Neural progenitor cell (in vitro differentiated cells): ENCODE results near the gene ARF6. TPM values are rescaled to one million over a fixed set of nuclear protein-coding genes. Genes with fewer than 3 reads are reported as not detected.

ENCODE experiments used
- DNase-seq: peaks from one replicate; pipeline ENCODE4 v3.0.0-alpha.2; 2016; ENCODE audit warnings: low spot score
- H2AFZ ChIP-seq: fragments of 200-600 bp; sonication (generic); replicated peaks from 2 replicates; pipeline ENCODE4 v1.6.1; 2016; ENCODE audit warnings: antibody characterized with exemption
- H3F3A ChIP-seq: fragments of 200-600 bp; sonication (generic); 2 replicates; pipeline ENCODE4 v1.6.1; 2016; ENCODE audit warnings: antibody characterized with exemption, low read depth
- H3K27ac ChIP-seq: fragments of 200-600 bp; sonication (generic); 2 replicates; pipeline ENCODE4 v1.5.1; 2016; ENCODE audit warnings: mild to moderate bottlenecking
- H3K27me3 ChIP-seq: fragments of 200-600 bp; sonication (generic); 2 replicates; pipeline ENCODE4 v1.6.1; 2016; ENCODE audit warnings: mild to moderate bottlenecking, moderate library complexity
- H3K36me3 ChIP-seq: fragments of 200-600 bp; sonication (generic); 2 replicates; pipeline ENCODE4 v1.5.1; 2016
- H3K4me1 ChIP-seq: fragments of 200-600 bp; sonication (generic); 2 replicates; pipeline ENCODE4 v1.6.1; 2016; ENCODE audit warnings: mixed run types
- H3K4me2 ChIP-seq: fragments of 200-600 bp; sonication (generic); 2 replicates; pipeline ENCODE4 v1.6.1; 2016
- H3K4me3 ChIP-seq: fragments of 200-600 bp; sonication (generic); 2 replicates; pipeline ENCODE4 v1.5.1; 2016
- H3K79me2 ChIP-seq: fragments of 200-600 bp; sonication (generic); 2 replicates; pipeline ENCODE4 v1.6.1; 2016; ENCODE audit warnings: low read depth
- H3K9ac ChIP-seq: fragments of 200-600 bp; sonication (generic); 2 replicates; pipeline ENCODE4 v1.6.1; 2016
- H3K9me3 ChIP-seq: fragments of 200-600 bp; sonication (generic); 2 replicates; pipeline ENCODE4 v1.5.1; 2016; ENCODE audit warnings: low read depth
- H4K20me1 ChIP-seq: fragments of 200-600 bp; sonication (generic); 2 replicates; pipeline ENCODE4 v1.6.1; 2016; ENCODE audit warnings: low read depth
- H3K27ac Mint-ChIP-seq: 3 replicates; pipeline ENCODE4 v1.8.0; 2021; ENCODE audit warnings: mixed read lengths
- H3K27me3 Mint-ChIP-seq: 2 replicates; pipeline ENCODE4 v1.8.0; 2022; ENCODE audit warnings: low read depth, mild to moderate bottlenecking, inconsistent platforms, moderate library complexity, mixed read lengths; ENCODE audit not compliant: insufficient read depth
- H3K36me3 Mint-ChIP-seq: 3 replicates; pipeline ENCODE4 v1.8.0; 2021; ENCODE audit warnings: mixed read lengths
- H3K4me1 Mint-ChIP-seq: 3 replicates; pipeline ENCODE4 v1.8.0; 2021; ENCODE audit warnings: mixed read lengths
- H3K4me3 Mint-ChIP-seq: 3 replicates; pipeline ENCODE4 v1.8.0; 2021; ENCODE audit warnings: mild to moderate bottlenecking, moderate library complexity, mixed read lengths
- H3K9me3 Mint-ChIP-seq: 3 replicates; pipeline ENCODE4 v1.8.0; 2020; ENCODE audit warnings: mixed read lengths
- EZH2 ChIP-seq: fragments of 200-600 bp; sonication (generic); IDR thresholded peaks from 2 replicates; pipeline ENCODE4 v1.6.1; 2017; ENCODE audit warnings: antibody characterized with exemption, mild to moderate bottlenecking, moderate library complexity
- EZH2phosphoT487 ChIP-seq: fragments of 200-600 bp; sonication (generic); IDR thresholded peaks from 2 replicates; pipeline ENCODE4 v1.6.1; 2017; ENCODE audit warnings: antibody characterized with exemption
- total RNA-seq: library from RNA; depleted of rRNA; stranded (reverse); fragments of >200 nt; gene quantifications from 2 replicates; pipeline ENCODE4 v1.2.3, GENCODE V29; 2015; ENCODE audit warnings: low replicate concordance
- TF ChIP-seq, protein P1 (sequence below): fragments of 200-600 bp; sonication (generic); IDR thresholded peaks from 2 replicates; pipeline ENCODE4 v1.5.1; 2017; ENCODE audit warnings: antibody characterized with exemption, mild to moderate bottlenecking

ARF6 gene
- total RNA-seq, 1 donor from 2014 or later = 48.7 TPM

DNA sequence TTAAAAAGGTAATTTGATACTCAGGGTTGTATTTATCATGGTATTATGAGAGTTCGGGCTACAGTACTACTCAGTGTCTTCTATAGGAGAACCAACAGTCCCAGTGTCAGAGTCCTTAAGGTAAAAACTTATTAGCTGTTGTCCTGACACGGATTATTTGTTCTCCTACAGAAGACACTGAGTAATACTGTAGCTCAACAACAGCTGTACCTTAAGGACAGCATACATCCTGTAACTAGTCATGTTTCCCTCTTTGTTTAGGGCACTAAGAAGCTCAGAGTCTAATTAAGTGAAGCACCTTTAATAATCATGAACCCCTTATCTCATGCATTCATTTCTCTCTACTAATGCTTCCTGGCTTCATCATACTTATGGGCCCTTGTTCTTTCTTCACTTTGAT lies 33.9 kb downstream of the ARF6 start:
- Mint-ChIP-seq H3K27ac (no peak overlapping the region), H3K4me1 (peaks cover 7% of the 10 kb centered on the region), H3K27me3 (peaks cover 5% of the 10 kb centered on the region), H3K36me3 (no peaks in the 10 kb centered on the region), H3K9me3 (no peaks in the 10 kb centered on the region), H3K4me3 (no peak overlapping the region)
- H3K4me3 ChIP-seq = no peak overlapping the region
- H4K20me1 ChIP-seq = no peaks in the 10 kb centered on the region
- H3K27me3 ChIP-seq = no peaks in the 10 kb centered on the region
- no peak overlapping the region for H3K4me2 ChIP-seq
- no peak overlapping the region for H3K27ac ChIP-seq
- no peaks in the 10 kb centered on the region for H3K9me3 ChIP-seq
- TF ChIP-seq EZH2 (no peak), EZH2phosphoT487 (no peak)
- TF ChIP-seq, protein P1, sequence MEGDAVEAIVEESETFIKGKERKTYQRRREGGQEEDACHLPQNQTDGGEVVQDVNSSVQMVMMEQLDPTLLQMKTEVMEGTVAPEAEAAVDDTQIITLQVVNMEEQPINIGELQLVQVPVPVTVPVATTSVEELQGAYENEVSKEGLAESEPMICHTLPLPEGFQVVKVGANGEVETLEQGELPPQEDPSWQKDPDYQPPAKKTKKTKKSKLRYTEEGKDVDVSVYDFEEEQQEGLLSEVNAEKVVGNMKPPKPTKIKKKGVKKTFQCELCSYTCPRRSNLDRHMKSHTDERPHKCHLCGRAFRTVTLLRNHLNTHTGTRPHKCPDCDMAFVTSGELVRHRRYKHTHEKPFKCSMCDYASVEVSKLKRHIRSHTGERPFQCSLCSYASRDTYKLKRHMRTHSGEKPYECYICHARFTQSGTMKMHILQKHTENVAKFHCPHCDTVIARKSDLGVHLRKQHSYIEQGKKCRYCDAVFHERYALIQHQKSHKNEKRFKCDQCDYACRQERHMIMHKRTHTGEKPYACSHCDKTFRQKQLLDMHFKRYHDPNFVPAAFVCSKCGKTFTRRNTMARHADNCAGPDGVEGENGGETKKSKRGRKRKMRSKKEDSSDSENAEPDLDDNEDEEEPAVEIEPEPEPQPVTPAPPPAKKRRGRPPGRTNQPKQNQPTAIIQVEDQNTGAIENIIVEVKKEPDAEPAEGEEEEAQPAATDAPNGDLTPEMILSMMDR = no peak
- H3K9ac ChIP-seq = no peak overlapping the region
- H3K79me2 ChIP-seq = no peaks in the 10 kb centered on the region
- DNase-seq = no peak
- H3F3A ChIP-seq = no peaks in the 10 kb centered on the region
- H3K4me1 ChIP-seq = no peaks in the 10 kb centered on the region
- no peaks in the 10 kb centered on the region for H3K36me3 ChIP-seq
- no peak overlapping the region for H2AFZ ChIP-seq

DNA sequence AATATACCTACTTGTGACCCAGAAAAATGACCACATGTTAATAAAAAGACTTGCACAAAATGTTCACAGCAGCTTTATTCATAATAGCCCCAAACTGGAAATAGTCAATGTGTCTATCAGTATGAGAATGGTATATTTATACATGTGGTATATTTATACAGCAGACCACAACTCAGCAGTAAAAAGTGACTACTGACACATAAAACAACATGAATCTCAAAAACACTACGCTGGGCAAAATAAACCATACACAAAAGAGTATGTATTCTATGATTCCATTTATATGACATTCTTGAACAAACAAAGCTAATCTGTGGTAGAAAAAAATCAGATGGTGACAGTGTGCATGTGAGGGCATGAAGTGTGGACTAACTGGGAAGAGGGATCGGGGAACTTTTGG lies 35.1 kb downstream of the ARF6 start:
- H3K4me1 Mint-ChIP-seq = peaks cover 7% of the 10 kb centered on the region
- Histone ChIP-seq H4K20me1 (no peaks in the 10 kb centered on the region), H3K36me3 (no peaks in the 10 kb centered on the region), H3K79me2 (no peaks in the 10 kb centered on the region), H3F3A (no peaks in the 10 kb centered on the region), H3K4me3 (no peak overlapping the region), H3K9me3 (no peaks in the 10 kb centered on the region), H3K9ac (no peak overlapping the region), H3K4me1 (no peaks in the 10 kb centered on the region), H2AFZ (no peak overlapping the region), H3K27ac (no peak overlapping the region), H3K4me2 (no peak overlapping the region), H3K27me3 (no peaks in the 10 kb centered on the region)
- no peak overlapping the region for H3K27ac Mint-ChIP-seq
- no peaks in the 10 kb centered on the region for H3K36me3 Mint-ChIP-seq
- peaks cover 5% of the 10 kb centered on the region for H3K27me3 Mint-ChIP-seq
- TF ChIP-seq, protein P1 = no peak
- TF ChIP-seq EZH2phosphoT487 = no peak
- TF ChIP-seq EZH2 = no peak
- no peak for DNase-seq
- H3K9me3 Mint-ChIP-seq = no peaks in the 10 kb centered on the region
- H3K4me3 Mint-ChIP-seq = no peak overlapping the region

DNA sequence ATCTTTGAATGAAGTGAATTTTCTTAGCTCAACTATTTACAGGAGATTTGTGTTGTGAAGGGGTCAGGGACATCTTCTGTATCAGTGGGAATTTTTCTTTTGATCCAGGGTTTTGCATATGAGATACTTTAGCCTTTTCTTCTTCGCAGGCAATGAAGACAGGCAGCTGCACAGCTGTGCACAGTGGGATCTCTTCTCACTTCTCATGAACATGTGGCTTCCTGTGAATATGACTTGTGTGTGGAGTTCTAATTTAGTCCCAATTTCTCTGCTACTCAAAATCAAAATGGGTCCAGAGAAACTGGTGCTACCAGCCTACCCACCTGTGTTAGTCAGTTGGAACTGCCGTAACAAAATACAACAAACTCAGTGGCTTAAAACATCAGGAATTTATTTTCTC lies 37.8 kb downstream of the ARF6 start:
- no peaks in the 10 kb centered on the region for H3F3A ChIP-seq
- H3K4me3 ChIP-seq = no peak overlapping the region
- H2AFZ ChIP-seq = no peak overlapping the region
- H3K27me3 ChIP-seq = no peaks in the 10 kb centered on the region
- no peak for TF ChIP-seq EZH2
- TF ChIP-seq, protein P1 = no peak
- no peak for TF ChIP-seq EZH2phosphoT487
- no peaks in the 10 kb centered on the region for H3K9me3 Mint-ChIP-seq
- H3K27me3 Mint-ChIP-seq = peaks cover 5% of the 10 kb centered on the region
- H3K4me3 Mint-ChIP-seq = peak overlapping the region; percentile 18
- no peak overlapping the region for H3K4me2 ChIP-seq
- H3K36me3 Mint-ChIP-seq = no peaks in the 10 kb centered on the region
- H3K4me1 ChIP-seq = no peaks in the 10 kb centered on the region
- no peaks in the 10 kb centered on the region for H3K9me3 ChIP-seq
- no peak overlapping the region for H3K9ac ChIP-seq
- no peaks in the 10 kb centered on the region for H4K20me1 ChIP-seq
- H3K27ac ChIP-seq = no peak overlapping the region
- DNase-seq = no peak
- H3K27ac Mint-ChIP-seq = peak overlapping the region; percentile 68
- no peaks in the 10 kb centered on the region for H3K79me2 ChIP-seq
- no peaks in the 10 kb centered on the region for H3K36me3 ChIP-seq
- H3K4me1 Mint-ChIP-seq = peaks cover 7% of the 10 kb centered on the region
